H9 (cell line): Measurements from ENCODE around the gene PFKP. TPM values are rescaled to one million over a fixed set of nuclear protein-coding genes. Genes with fewer than 3 reads are reported as not detected.

Experiments used
- DNase-seq: peaks from one replicate; pipeline ENCODE4 v3.0.0-alpha.2; 2017
- H2AFZ ChIP-seq: one replicate; pipeline ENCODE4 v1.6.1; 2013; ENCODE audit warnings: mild to moderate bottlenecking, low read length, control low read depth, moderate library complexity
- H2AK5ac ChIP-seq: 2 replicates; pipeline ENCODE4 v1.6.1; 2013; ENCODE audit warnings: low read length, control low read depth, mixed read lengths; ENCODE audit not compliant: insufficient read length
- H2BK120ac ChIP-seq: one replicate; pipeline ENCODE4 v1.6.1; 2013; ENCODE audit warnings: low read depth, mild to moderate bottlenecking, low read length, control low read depth, inconsistent platforms; ENCODE audit not compliant: poor library complexity, severe bottlenecking
- H2BK12ac ChIP-seq: 2 replicates; pipeline ENCODE4 v1.6.1; 2013; ENCODE audit warnings: low read length, control low read depth, mixed read lengths, low read depth; ENCODE audit not compliant: insufficient read length
- H2BK15ac ChIP-seq: 2 replicates; pipeline ENCODE4 v1.6.1; 2013; ENCODE audit warnings: low read depth, low read length, control low read depth
- H2BK20ac ChIP-seq: one replicate; pipeline ENCODE4 v1.6.1; 2013; ENCODE audit warnings: low read depth, mild to moderate bottlenecking, low read length, control low read depth, inconsistent platforms; ENCODE audit not compliant: poor library complexity, severe bottlenecking
- H2BK5ac ChIP-seq: 2 replicates; pipeline ENCODE4 v1.6.1; 2013; ENCODE audit warnings: low read length, control low read depth, mixed read lengths; ENCODE audit not compliant: insufficient read length
- H3K14ac ChIP-seq: 2 replicates; pipeline ENCODE4 v1.6.1; 2013; ENCODE audit warnings: low read length, control low read depth; ENCODE audit not compliant: insufficient read depth
- H3K18ac ChIP-seq: 2 replicates; pipeline ENCODE4 v1.6.1; 2013; ENCODE audit warnings: low read depth, mild to moderate bottlenecking, mixed read lengths, low read length, control low read depth; ENCODE audit not compliant: insufficient read length
- H3K23ac ChIP-seq: 2 replicates; pipeline ENCODE4 v1.6.1; 2013; ENCODE audit warnings: low read length, control low read depth, mixed read lengths, low read depth; ENCODE audit not compliant: insufficient read length
- H3K23me2 ChIP-seq: 2 replicates; pipeline ENCODE4 v1.6.1; 2013; ENCODE audit warnings: low read depth, mild to moderate bottlenecking, mixed read lengths, low read length, control low read depth; ENCODE audit not compliant: insufficient read length, poor library complexity, severe bottlenecking
- H3K27ac ChIP-seq: 2 replicates; pipeline ENCODE4 v1.5.1; 2013; ENCODE audit warnings: low read length, control low read depth, mixed read lengths, low read depth; ENCODE audit not compliant: insufficient read length
- H3K27me3 ChIP-seq: 2 replicates; pipeline ENCODE4 v1.6.1; 2013; ENCODE audit warnings: low read length, control low read depth, inconsistent platforms; ENCODE audit not compliant: insufficient read depth
- H3K4ac ChIP-seq: 2 replicates; pipeline ENCODE4 v1.6.1; 2013; ENCODE audit warnings: low read depth, mild to moderate bottlenecking, control low read depth, inconsistent platforms, low read length, moderate library complexity
- H3K4me1 ChIP-seq: 2 replicates; pipeline ENCODE4 v1.6.1; 2013; ENCODE audit warnings: low read length, control low read depth, inconsistent platforms; ENCODE audit not compliant: insufficient read depth
- H3K4me2 ChIP-seq: 2 replicates; pipeline ENCODE4 v1.6.1; 2013; ENCODE audit warnings: low read length, control low read depth, mixed read lengths; ENCODE audit not compliant: insufficient read length, insufficient read depth
- H3K56ac ChIP-seq: 2 replicates; pipeline ENCODE4 v1.6.1; 2013; ENCODE audit warnings: low read depth, mild to moderate bottlenecking, mixed read lengths, low read length, control low read depth; ENCODE audit not compliant: insufficient read length
- H3K79me1 ChIP-seq: 2 replicates; pipeline ENCODE4 v1.6.1; 2013; ENCODE audit warnings: low read depth, mild to moderate bottlenecking, moderate library complexity, low read length, control low read depth, inconsistent platforms; ENCODE audit not compliant: insufficient read depth, poor library complexity, severe bottlenecking
- H3K79me2 ChIP-seq: 2 replicates; pipeline ENCODE4 v1.6.1; 2013; ENCODE audit warnings: low read length, control low read depth, inconsistent platforms; ENCODE audit not compliant: insufficient read depth
- H3K9ac ChIP-seq: 2 replicates; pipeline ENCODE4 v1.6.1; 2013; ENCODE audit warnings: low read length, control low read depth, mixed read lengths; ENCODE audit not compliant: insufficient read length; ENCODE audit errors: extremely low read depth
- H3K9me3 ChIP-seq: one replicate; pipeline ENCODE4 v1.6.1; 2013; ENCODE audit warnings: low read depth, low read length, inconsistent platforms; ENCODE audit not compliant: control insufficient read depth
- H3T11ph ChIP-seq: one replicate; pipeline ENCODE4 v1.6.1; 2013; ENCODE audit warnings: mild to moderate bottlenecking, low read length, control low read depth, inconsistent platforms
- H4K20me1 ChIP-seq: one replicate; pipeline ENCODE4 v1.6.1; 2013; ENCODE audit not compliant: control insufficient read depth, insufficient read length, insufficient read depth
- H4K5ac ChIP-seq: 2 replicates; pipeline ENCODE4 v1.6.1; 2013; ENCODE audit warnings: low read depth, mild to moderate bottlenecking, mixed read lengths, low read length, control low read depth; ENCODE audit not compliant: insufficient read length
- H4K8ac ChIP-seq: replicated peaks from 2 replicates; pipeline ENCODE4 v1.6.1; 2013; ENCODE audit warnings: low read length, control low read depth, mixed read lengths, low read depth; ENCODE audit not compliant: insufficient read length
- H4K91ac ChIP-seq: 2 replicates; pipeline ENCODE4 v1.6.1; 2013; ENCODE audit warnings: low read depth, mild to moderate bottlenecking, moderate library complexity, mixed read lengths, low read length, control low read depth; ENCODE audit not compliant: insufficient read length
- H3K27ac Mint-ChIP-seq, 3 experiments: 2 replicates in 2 of 3; 3 replicates in 1 of 3; pipeline ENCODE4 v1.8.0; 2020 to 2021; ENCODE audit warnings: mixed read lengths in 3 of 3, mild to moderate bottlenecking in 1 of 3, moderate library complexity in 1 of 3
- H3K27me3 Mint-ChIP-seq: 2 replicates; pipeline ENCODE4 v1.8.0; 2021; ENCODE audit warnings: low read depth, mild to moderate bottlenecking, moderate library complexity, mixed read lengths
- H3K36me3 Mint-ChIP-seq, 3 experiments: 2 replicates in 2 of 3; 3 replicates in 1 of 3; pipeline ENCODE4 v1.8.0; 2020 to 2021; ENCODE audit warnings: low read depth in 3 of 3, mixed read lengths in 3 of 3; ENCODE audit not compliant: insufficient read depth in 1 of 3
- H3K4me1 Mint-ChIP-seq, 2 experiments: 2 replicates each; pipeline ENCODE4 v1.8.0; 2020; ENCODE audit warnings: mixed read lengths in 2 of 2
- H3K4me3 Mint-ChIP-seq, 2 experiments: 2 replicates in 1 of 2; 3 replicates in 1 of 2; pipeline ENCODE4 v1.8.0; 2020 to 2021; ENCODE audit warnings: mild to moderate bottlenecking in 2 of 2, mixed read lengths in 2 of 2, moderate library complexity in 1 of 2
- H3K9me3 Mint-ChIP-seq, 2 experiments: 2 replicates in 1 of 2; 3 replicates in 1 of 2; pipeline ENCODE4 v1.8.0; 2020; ENCODE audit warnings: mild to moderate bottlenecking in 2 of 2, mixed read lengths in 2 of 2, moderate library complexity in 1 of 2
- WGBS: extraction: QIAGEN DNeasy Blood & Tissue Kit; methylation state at CpG from one replicate; pipeline ENCODE4 v1.1.7; 2013; ENCODE audit warnings: missing lambda C conversion rate, low lambda C conversion rate, mixed read lengths; ENCODE audit not compliant: insufficient read length; ENCODE audit errors: extremely low coverage; 5-methylcytosine and 5-hydroxymethylcytosine counted together
- total RNA-seq: library from RNA; stranded (reverse); gene quantifications from 2 replicates; pipeline ENCODE4 v1.2.1, GENCODE V29; 2021
- TF ChIP-seq, protein P1 (sequence below): fragments of 200-600 bp; sonication (generic); conservative IDR thresholded peaks from 3 replicates; pipeline ENCODE4 v1.8.0; 2021; ENCODE audit warnings: antibody characterized with exemption, mild to moderate bottlenecking

Gene PFKP
- total RNA-seq, 1 experiment from 2014 or later, result 145 TPM

DNA sequence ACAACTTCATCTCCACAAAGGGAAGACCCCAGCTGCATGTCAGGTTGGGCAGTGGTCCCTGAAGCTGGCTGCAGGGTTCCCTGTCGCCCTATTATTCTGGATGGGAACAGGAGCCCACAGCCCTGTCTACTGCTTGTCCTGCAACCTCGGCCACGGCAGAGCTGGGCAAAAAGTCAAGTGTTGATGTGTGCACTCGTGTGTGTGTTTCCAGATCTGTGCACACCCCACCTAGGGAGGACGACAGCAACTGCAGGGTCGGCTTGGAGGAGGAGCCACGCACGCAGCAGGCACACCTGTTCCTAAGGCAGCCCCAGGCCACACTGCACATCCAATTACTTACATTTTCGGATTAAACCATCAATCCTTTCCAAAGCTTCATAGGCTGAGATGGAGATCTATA is 81.6 kb downstream of the PFKP start:
- peaks cover 11 to 74% (median 58%) of the 10 kb centered on the region in 3 experiments; a peak in 6 of 7 replicates for H3K36me3 Mint-ChIP-seq
- no peak overlapping the region for H2BK5ac ChIP-seq
- H3K23me2 ChIP-seq, result no peaks in the 10 kb centered on the region
- no peak overlapping the region for H3K14ac ChIP-seq
- no CpG with 5 or more reads among the region's 9 CpGs for WGBS
- H3K4me1 ChIP-seq, result no peaks in the 10 kb centered on the region
- no peak overlapping the region for H3K23ac ChIP-seq
- H3K9me3 Mint-ChIP-seq, result no peaks in the 10 kb centered on the region
- no peaks in the 10 kb centered on the region for H3K79me2 ChIP-seq
- no peak overlapping the region for H3K4me2 ChIP-seq
- H4K8ac ChIP-seq, result no peak overlapping the region
- H3K4me1 Mint-ChIP-seq, result no peaks in the 10 kb centered on the region
- H3K27me3 ChIP-seq, result no peaks in the 10 kb centered on the region
- no peak overlapping the region for H3K4ac ChIP-seq
- no peak overlapping the region for H3T11ph ChIP-seq
- no peak overlapping the region for H4K91ac ChIP-seq
- no peak overlapping the region for H2AFZ ChIP-seq
- TF ChIP-seq, protein P1, sequence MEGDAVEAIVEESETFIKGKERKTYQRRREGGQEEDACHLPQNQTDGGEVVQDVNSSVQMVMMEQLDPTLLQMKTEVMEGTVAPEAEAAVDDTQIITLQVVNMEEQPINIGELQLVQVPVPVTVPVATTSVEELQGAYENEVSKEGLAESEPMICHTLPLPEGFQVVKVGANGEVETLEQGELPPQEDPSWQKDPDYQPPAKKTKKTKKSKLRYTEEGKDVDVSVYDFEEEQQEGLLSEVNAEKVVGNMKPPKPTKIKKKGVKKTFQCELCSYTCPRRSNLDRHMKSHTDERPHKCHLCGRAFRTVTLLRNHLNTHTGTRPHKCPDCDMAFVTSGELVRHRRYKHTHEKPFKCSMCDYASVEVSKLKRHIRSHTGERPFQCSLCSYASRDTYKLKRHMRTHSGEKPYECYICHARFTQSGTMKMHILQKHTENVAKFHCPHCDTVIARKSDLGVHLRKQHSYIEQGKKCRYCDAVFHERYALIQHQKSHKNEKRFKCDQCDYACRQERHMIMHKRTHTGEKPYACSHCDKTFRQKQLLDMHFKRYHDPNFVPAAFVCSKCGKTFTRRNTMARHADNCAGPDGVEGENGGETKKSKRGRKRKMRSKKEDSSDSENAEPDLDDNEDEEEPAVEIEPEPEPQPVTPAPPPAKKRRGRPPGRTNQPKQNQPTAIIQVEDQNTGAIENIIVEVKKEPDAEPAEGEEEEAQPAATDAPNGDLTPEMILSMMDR, result no peak
- no peaks in the 10 kb centered on the region for H3K27me3 Mint-ChIP-seq
- H4K20me1 ChIP-seq, result no peaks in the 10 kb centered on the region
- no peak overlapping the region for H2BK15ac ChIP-seq
- DNase-seq, result no peak
- H3K27ac ChIP-seq, result no peak overlapping the region
- H2BK12ac ChIP-seq, result no peak overlapping the region
- no peak overlapping the region for H3K18ac ChIP-seq
- no peaks in the 10 kb centered on the region for H3K9me3 ChIP-seq
- H3K56ac ChIP-seq, result no peak overlapping the region
- H2BK20ac ChIP-seq, result no peak overlapping the region
- H3K4me3 Mint-ChIP-seq, result no peak overlapping the region
- no peak overlapping the region for H3K9ac ChIP-seq
- H2BK120ac ChIP-seq, result no peak overlapping the region
- H3K27ac Mint-ChIP-seq, result no peak overlapping the region
- H3K79me1 ChIP-seq, result no peaks in the 10 kb centered on the region
- H4K5ac ChIP-seq, result no peak overlapping the region
- H2AK5ac ChIP-seq, result no peak overlapping the region
